Measurements from ENCODE around the gene ERP44.
"Not testable (repeated sequence)": the region's sequence is repeated elsewhere in the genome, so short reads cannot be mapped to it uniquely, and the experiment has no call there.

ERP44 gene

DNA sequence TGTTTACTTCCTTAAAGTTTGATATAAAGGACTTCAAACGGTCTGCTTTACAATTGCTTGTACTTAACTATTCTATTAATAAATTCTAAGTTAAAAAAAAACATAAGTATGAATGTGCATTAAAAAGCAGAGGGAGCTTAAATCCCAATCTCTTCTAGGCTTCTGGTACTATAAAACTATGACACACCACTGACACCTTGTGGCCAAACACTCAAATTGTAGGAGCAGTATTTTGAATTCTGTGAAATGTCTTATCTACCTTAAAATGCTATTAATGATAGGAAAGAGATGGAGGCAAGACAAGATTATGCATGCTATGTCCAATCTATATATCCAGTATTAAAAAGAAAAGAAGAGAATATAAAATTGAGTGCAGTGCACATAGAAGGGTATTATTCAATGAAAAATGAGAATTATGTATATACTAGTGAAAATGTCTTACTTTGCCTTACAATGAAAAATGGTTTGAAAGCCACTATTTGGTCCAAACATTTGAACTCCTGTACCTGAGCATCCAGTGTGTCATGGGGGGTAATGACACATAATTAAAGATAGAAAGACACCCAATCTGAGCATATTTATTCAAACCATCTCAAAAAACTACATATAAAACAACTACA is 87.6 kb downstream of the ERP44 start:
- DNase-seq (ENCODE audit: low read depth) = peak; percentile 65

DNA sequence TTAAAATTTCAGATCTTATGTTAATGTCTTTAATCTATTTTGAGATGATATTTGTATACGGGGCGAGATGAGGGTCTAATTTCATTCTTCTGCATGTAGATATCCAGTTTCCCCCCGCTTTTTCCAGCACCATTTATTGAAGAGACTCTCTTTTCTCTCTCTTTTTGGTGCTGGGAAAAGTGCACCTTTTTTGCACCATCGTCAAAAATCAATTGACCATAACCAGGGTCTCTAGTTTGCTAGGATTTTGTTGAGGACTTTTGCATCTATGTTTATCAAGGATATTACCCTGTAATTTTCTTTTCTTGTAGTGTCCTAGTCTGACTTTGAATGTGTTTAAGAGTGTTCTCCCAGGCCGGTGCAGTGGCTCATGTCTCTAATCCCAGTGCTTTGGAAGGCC is 99.0 kb downstream of the ERP44 start:
- DNase-seq (ENCODE audit: low read depth) = no peak

DNA sequence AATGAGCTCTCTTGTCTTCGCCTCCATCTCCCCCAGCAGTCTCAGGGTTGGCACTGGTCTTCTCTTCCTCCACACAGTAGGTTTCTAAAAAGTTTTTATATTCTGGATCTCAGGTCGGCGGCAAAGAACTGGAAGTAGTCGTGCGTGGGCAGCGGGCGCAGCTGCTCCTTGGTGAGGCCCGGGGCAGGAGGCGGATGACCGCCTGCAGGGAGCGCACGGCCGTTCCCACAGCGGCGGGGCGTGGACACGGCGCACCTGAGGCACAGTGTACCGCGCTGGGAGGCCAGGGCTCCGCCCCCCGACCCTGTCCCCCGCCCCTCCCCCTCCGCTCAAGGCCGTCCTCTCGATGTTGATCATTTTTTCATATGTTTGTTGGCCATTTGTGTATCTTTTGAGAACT is 99.9 kb downstream of the ERP44 start:
- no peak for DNase-seq (ENCODE audit: low read depth)

DNA sequence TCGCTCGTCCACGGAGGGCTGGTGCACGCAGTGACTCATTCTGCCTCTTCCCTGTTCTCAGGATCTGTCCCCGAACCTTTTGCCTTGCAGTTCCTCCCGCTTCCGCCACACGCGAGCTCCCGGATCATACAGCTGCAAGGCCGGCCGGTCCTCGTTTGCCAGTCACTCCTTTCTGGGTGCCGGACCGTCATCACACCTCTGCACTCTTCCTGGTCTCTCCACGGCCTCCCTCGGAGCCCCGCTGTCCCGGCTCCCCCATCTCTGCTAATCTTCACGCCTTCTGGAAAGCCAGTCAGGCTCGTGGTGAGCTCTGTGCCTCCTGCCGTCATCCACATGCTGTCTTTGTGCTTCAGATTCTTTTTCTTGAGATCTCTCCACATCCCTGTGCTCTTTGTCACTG is 100.5 kb downstream of the ERP44 start:
- DNase-seq (ENCODE audit: low read depth) = no peak

DNA sequence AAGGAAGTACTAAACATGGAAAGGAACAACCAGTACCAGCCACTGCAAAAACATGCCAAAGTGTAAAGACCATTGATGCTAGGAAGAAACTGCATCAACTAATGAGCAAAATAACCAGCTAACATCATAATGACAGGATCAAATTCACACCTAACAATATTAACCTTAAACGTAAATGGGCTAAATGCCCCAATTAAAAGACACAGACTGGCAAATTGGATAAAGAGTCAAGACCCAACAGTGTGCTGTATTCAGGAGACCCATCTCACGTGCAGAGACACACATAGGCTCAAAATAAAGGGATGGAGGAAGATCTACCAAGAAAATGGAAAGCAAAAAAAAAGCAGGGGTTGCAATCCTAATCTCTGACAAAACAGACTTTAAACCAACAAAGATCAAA is 108.3 kb downstream of the ERP44 start:
- not testable (repeated sequence) for DNase-seq (ENCODE audit: low read depth)

DNA sequence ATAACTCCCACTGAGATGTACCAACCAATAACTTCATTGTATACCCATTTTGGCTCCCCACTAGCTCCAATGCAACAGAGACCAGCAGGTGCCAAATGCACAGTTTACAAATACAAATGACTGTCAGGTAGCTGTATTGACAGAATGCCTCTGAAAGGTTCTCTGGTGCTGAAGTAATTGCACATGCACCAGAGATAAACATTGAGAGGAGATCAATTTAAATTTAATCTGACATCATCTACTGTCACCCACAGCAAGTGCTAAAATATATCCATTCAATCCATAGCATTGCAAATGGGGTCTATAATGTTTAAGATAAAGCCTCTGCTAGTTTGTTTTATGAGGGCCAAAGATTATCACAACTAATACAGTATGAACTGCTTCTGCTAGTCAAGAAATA is 112.2 kb downstream of the ERP44 start:
- no peak for DNase-seq (ENCODE audit: low read depth)

DNA sequence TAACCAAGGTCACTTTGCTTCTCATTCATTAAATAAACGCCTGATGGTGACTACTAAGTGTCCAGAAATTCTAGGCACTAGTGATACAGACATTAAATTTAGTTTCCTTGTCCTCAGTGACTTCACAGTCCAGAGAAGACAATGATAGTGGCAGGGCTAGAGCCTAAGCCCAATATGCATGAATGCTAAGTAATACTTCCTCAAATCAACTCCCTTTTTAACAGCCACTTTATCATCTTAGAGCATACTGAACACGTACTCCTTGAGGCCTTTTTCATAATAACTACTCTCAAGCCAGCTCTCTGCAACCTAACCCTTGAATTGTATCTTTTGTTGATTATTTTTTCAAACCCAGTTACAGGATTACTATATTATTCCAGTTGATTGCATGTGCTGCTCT is 118.2 kb downstream of the ERP44 start:
- no peak for DNase-seq (ENCODE audit: low read depth)

DNA sequence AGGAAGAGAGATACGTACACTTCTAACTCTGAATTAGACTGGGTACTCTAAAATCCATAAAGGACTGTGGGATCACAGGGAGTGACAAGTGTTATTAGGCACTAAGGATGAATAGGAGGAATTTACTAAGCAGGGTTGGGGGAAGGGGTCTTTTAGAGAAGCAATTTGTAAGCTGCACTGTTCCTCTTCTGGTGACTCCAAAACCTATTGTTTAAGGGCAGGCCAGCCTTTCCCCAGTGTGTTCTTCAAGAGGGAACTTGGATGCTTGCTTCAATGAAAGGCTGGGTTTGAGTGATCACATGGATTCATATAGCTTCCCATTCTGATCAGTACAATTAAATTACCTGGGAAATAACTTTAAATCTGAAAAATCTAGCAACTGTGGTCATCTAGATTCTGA is 120.6 kb downstream of the ERP44 start:
- DNase-seq (ENCODE audit: low read depth) = no peak

DNA sequence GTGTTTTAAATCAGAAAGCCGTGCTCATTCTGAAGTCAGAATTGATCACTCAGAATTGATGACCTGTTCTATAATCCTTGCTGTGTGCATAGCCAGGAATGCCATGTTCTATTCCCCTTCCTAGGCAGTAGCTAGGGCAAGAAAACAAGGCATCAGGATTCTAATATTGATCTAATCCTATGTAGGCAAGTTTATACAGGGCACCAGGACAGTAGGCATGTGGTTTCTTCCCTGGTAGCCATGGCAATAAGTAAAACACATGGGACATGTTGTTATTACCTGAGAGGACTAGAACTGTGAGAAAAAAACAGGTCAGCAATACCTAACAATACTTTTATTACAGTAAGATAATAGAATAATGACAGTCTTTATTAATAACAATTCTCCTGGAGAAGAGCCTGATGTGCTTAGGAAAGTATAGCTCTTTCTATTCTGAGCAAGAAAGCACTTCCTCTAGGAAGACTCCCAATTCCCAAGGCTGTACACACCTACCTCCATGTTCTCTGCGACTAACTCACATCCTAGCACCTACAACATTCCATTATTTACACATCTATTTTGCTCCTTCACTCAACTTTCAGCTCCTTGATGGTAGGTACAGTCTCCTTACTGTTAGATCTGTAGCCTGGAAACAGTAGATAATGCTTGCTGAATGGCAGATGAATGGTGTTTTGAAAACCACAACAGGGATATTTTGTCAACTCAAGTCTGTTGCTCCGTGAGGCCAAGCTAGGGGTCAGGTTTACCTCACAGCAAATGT is 121.6 kb downstream of the ERP44 start:
- DNase-seq (ENCODE audit: low read depth) = no peak

DNA sequence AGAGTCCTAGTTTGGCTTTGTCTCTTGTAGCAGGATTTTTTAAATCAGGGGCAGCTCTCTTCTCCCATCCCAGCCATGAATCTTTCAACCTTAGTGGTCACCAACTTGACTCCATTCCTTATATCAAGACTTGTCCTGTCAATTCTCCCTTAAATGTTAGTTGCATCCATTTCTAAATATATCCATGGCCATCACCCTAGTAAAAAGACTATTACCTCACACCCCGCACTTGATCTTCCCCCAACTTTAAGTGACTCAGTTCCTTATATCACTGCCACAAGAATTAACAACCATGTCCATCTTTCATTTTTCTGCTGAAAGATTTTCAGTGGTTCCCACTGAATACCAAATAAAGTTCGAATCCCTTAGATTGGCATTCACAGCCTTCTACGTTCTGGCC is 125.3 kb downstream of the ERP44 start:
- DNase-seq (ENCODE audit: low read depth) = peak; percentile 7

DNA sequence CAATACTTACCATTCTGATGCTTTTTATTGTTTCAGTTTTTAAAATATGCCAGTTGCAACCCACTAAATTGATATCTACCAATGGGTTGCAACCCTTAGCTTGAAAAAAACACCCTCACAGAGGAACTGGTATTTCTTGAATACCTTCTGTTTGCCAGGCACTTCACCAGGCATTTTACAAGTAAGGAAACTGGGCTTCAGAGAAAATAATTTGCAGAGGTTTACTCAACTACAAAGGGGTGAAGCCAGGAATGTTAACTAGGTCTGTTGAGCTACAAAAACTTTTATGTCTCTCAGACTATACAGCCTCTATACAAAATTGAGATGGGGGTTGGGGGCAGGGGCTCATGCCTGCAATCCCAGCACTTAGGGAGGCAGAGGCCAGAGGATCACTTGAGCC is 127.4 kb downstream of the ERP44 start:
- DNase-seq (ENCODE audit: low read depth) = no peak

DNA sequence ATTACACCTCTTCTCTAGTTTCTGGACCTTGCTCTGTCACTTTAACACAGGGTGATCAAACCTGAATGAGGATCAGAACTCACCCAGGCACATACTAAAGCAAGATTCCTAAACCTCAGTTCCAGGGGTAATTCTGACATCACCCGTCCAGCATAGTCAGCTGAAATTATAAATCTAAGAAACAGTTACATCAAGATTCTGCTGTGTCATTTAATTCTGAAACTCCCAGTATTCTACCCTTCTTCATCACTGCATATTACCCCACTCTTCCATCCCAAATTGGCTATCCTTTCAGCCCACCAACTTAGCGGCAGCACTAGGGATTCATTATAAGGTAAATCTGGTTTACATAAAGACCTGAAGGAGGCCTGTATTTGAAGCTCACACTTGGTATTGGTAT is 128.3 kb downstream of the ERP44 start:
- no peak for DNase-seq (ENCODE audit: low read depth)

DNA sequence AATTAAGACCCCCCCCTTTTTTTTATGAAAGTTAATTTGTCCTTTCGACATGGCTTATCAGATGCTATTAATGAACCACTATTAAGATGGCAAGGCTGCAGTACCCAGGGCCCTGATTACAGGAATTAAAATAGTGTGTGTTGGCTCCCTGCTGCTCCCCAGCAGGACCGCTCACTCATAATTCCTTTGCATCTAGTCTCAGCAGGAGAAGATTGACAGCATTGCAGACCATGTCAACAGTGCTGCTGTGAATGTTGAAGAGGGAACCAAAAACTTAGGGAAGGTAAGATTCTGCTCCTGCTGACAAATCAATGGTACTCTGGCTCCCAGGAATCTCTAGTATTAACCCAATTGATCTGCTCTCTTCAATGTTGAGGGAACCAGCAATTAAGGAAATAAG is 131.3 kb downstream of the ERP44 start:
- DNase-seq (ENCODE audit: low read depth) = no peak

DNA sequence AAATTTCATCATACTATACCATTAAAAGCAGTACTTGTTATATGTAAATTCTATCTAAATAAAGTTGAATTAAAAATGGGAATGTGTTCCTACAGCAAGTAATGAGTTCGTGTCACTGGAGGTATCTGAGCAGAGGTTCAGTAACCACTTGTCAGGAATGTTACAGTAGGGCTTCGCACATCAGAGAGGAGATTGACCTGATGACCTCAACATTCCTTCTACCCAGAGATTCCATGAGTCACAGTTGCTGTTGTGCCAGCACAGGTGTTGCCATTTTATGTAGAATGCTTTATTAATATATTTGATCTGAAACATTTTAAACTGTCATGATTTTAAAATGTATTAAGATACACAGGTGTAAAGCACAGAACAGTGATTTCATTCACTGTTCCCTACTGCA is 132.1 kb downstream of the ERP44 start:
- DNase-seq (ENCODE audit: low read depth) = peak; percentile 40

DNA sequence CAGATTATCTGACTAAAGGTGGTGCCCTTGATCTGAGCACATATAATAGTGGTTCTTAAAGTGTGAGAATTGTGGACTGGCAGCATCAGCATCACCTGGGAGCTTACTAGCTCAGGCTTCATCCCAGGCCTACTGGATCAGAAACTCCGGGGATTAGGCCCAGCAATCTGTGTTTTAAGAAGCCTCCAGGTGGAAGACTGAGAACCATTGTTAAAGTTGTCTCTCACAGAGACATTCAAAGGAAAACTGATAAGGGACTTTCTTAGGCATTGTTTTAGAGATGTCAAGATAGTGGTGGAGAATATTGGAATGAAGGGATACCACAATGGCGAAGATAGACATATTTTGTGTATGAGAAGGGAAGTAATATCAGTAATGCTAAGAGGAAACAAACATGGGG is 132.8 kb downstream of the ERP44 start:
- no peak for DNase-seq (ENCODE audit: low read depth)

DNA sequence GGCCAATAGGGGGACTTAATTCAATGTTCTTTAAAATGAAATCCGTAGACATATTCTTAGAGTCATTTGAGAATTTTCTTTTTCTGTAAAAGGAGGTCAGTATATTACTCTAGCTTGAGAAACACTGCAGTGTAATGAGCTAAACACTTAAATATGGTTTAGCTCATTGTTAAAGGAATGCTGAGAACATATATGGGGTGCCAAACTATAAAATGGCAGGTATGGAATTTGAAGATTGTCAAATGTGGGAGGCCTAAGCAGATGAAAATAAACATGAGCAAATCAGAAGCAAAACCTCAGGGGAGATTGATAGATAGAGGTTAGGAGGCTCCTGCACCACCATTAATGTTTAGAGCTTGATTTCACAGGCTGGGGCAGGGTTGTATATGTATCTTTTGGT is 134.5 kb downstream of the ERP44 start:
- peak; percentile 63 for DNase-seq (ENCODE audit: low read depth)

DNA sequence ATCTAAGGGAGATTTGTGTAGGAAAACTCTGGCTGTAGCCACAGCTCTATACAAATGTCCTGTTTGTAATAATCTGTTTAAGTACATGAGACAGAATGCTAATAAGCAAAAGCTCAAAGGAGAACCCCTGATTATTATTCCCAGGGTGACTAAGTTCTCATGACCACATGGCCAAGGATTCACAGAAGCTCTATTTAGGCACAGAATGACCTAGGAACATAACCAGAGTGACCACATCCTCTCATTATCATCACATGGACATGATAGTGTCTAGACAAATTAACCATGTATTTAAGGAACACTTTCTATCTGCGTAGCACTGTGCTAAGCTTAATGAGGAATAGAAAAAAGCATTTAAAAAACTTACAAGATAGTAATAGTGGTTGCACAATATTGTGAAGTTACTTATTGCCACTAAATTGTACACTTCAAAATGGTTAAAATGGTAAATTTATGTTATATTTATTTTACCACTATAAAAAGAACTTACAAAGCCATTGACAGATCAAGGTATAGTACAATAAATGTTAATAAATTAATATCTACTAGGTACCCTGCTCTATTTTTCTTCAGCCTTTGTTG is 136.0 kb downstream of the ERP44 start:
- peak; percentile 14 for DNase-seq (ENCODE audit: low read depth)

DNA sequence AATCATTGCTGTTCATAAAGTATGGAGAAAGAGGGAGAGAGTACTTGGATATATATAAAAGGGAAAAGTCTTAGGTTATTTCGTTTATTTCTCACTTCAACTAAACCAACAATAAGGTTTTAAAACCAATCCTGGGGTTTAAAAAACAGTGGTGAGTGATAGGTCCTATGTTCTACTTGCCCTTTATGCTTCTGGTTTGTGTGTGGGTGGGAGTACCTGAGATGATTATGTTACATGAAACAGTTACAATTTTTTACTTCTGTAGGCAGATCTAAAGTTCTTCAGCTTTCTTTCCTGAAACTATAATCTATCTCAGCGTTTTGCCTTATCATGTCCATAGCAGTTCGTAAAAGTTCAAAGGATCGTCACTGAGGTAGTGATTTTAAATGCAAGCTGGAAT is 143.2 kb downstream of the ERP44 start:
- no peak for DNase-seq (ENCODE audit: low read depth)

DNA sequence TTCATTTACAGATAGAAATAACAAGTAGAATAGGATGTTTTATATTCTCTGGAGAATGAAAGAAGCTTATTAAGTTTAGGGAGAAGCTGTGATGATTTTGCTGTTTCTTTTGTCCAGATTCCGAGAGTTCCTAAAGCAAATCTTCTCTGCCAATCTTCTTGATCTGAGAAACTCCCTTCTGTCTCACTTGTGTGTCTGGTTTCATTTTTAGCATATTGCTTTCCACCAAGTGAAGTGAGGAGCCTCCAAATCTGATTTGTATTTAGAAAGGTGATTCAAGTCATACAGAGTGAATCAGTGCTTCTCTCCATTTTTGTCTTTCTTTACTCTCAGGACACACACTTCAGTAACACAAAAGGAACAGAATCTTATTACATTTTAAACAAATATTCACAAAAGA is 144.0 kb downstream of the ERP44 start:
- DNase-seq (ENCODE audit: low read depth) = no peak

DNA sequence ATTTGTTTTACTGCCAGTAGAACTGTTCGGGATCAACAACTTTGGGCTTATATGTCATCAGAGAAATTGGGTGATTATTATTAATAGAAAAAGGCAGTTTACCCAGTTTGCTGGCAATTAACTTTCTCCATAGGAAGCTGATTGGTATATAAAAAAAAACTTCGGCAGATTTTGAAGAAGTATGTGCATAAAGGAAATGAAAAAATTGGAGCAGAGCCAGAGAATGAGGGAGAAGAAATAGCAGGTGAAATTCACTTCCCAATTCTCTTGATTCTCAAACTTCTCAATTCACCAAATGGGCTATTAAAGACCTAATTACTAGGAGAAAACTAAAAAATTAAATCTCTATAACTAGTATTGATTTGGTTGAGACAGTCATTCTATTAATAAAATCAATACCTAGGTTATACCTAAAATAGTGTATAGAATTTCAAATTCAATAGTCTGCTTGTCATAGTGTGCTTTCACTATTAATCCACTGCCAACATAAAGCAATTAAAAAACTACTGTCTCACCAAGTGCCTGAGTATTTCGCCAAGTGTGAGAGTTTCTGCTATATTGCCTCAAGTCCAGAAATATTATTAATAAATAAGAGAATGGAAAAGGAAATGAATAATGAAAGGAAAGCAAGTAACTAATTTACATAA is 144.8 kb downstream of the ERP44 start:
- no peak for DNase-seq (ENCODE audit: low read depth)

DNA sequence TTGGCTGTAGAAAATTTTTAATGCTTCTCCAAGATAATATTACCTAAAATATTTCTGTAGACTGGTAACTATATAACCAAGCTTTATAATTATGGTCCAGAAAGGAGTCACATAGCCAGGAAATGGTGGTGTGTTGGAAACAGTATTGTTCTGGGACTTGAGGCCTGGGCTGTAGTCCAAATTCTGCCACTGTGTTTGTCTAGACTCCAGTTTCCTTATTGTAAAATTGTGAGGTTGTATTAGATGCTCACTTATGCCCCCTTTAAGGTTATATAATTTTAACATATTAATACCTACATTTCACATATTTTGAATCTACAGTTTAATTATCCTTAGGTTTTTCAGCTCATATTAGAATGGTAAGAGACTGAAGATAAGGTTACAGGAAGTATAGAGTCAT is 149.9 kb downstream of the ERP44 start:
- peak; percentile 29 for DNase-seq (ENCODE audit: low read depth)

DNA sequence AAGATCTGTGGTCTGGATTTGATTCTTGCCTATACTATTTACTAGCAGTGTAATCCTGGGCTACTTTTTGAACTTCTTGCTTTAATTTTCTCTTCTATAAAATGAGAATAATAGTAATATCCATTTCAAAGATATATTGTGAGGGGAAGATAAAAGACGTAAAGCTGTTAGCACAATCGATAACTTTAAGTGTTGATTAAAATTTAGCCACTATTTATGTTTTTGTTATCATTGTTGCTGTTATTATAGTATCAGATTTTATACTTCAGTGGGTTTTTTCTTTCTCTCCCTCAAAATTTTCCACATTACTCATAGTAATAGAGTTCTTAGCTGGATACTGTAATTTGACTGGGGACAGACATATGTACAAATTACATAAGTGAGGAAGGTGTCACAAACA is 150.3 kb downstream of the ERP44 start:
- DNase-seq (ENCODE audit: low read depth) = no peak

DNA sequence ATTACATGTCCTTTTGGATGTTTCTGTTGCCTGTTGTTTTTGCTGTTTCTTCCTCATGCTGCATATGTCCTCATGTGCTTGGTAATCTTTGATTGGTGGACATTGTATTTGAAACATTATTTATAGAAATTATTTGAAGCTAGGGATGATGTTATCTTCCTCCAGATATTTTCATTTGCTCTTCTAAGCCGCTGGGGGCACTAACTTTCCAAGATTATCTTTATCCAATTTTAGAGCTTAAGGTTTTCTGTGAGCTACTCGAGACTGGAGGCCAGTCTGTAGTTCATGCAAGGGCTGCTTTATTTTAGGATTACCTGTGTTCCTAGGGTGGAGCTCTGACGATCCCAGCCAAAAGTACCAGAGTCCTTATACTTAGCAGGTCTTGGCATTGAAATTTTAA is 151.4 kb downstream of the ERP44 start:
- peak; percentile 12 for DNase-seq (ENCODE audit: low read depth)
